Kidney epithelial cell (primary cell): Measurements from ENCODE around the gene PTPRE. TPM values are rescaled to one million over a fixed set of nuclear protein-coding genes. Genes with fewer than 3 reads are reported as not detected.

Experiments used
- DNase-seq: peaks from one replicate; pipeline ENCODE4 v3.0.0-alpha.2; 2010; ENCODE audit warnings: low read depth
- H3K27me3 ChIP-seq: 2 replicates; pipeline ENCODE4 v1.6.0; 2011; ENCODE audit warnings: low read length; ENCODE audit not compliant: control insufficient read depth, insufficient read depth
- H3K36me3 ChIP-seq: 2 replicates; pipeline ENCODE4 v1.5.1; 2011; ENCODE audit warnings: low read length; ENCODE audit not compliant: control insufficient read depth, insufficient read depth
- H3K4me3 ChIP-seq: 2 replicates; pipeline ENCODE4 v1.5.1; 2011; ENCODE audit warnings: low read depth, mild to moderate bottlenecking, control low read depth, low read length
- CTCF ChIP-seq: IDR thresholded peaks from 2 replicates; pipeline ENCODE4 v1.5.1; 2011; ENCODE audit warnings: mild to moderate bottlenecking, moderate library complexity, low read length, control low read depth, inconsistent platforms; ENCODE audit not compliant: insufficient read depth, poor library complexity, severe bottlenecking
- total RNA-seq: library from RNA; depleted of rRNA; stranded (reverse); fragments of >200 nt; gene quantifications from 2 replicates; pipeline ENCODE4 v1.2.3, GENCODE V29; 2015

PTPRE gene
- total RNA-seq, 1 donor from 2014 or later = 10.3 TPM

DNA sequence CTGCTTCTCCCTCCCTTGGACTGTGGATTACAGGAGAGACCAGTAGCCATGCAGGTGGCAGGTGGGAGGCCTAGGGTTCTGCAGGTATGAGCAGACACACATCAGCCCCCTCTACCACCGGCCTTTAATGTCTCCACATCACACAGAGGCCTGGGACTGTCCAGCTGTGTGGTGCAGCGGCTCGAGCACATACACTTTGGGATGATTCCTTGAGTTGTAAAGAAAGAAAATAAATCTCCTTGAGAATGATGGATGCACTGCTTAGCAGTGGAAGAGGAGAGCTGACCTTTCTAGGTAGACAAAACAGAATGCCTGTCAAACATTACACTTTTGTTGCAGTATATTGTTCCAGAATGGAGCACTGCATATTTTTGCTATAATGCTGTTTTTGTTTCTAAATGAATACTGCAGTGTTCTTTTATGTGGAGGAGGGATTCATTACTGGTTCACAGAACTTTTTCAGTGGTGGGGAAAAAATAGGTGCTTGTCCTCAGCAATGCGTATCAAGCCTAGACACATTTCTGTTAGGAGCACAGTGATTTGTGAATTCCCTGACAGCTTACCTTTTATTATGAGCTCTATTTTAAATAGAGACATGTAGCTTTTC lies 66.0 kb downstream of the PTPRE start:
- no peak for TF ChIP-seq CTCF
- no peak for DNase-seq
- H3K36me3 ChIP-seq = no peaks in the 10 kb centered on the region

DNA sequence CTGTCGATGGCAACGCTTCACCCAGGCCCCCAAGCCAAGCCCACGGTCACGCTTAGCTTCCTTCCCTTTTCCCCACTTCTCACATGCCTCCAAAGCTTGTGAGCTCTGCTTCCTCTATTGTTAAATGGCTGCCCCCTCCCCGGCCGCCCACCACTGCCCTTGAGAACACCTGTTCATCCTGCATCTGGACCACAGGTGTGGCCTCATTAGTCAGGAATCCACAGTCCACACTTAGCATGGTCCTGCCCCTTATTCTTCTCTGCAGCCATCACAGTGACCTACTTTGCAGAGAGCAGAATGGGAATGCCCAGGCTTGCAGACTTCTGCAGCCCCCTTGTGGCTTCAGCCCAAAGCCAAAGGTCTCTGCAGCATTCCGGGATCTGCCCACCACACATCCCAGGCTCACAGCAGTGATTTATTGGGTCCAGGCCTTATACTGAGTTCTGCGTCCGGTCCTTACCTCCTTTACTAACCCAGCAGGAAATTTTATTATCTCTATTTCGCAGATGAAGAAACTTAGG lies 66.9 kb downstream of the PTPRE start:
- Histone ChIP-seq H3K4me3 (no peak overlapping the region), H3K27me3 (no peaks in the 10 kb centered on the region), H3K36me3 (no peaks in the 10 kb centered on the region)
- no peak for DNase-seq
- TF ChIP-seq CTCF = peak; percentile 9

More for the DNA sequence above, 66.0 kb downstream of the PTPRE start:
- H3K4me3 ChIP-seq = no peak overlapping the region
- H3K27me3 ChIP-seq = no peaks in the 10 kb centered on the region

- Histone ChIP-seq H3K27me3 (no peaks in the 10 kb centered on the region), H3K4me3 (no peak overlapping the region), H3K36me3 (no peaks in the 10 kb centered on the region)
- TF ChIP-seq CTCF = no peak
- no peak for DNase-seq
These were observed 68.0 kb downstream of the PTPRE start for GRCh38 chr10:127974911-127975310.

DNA sequence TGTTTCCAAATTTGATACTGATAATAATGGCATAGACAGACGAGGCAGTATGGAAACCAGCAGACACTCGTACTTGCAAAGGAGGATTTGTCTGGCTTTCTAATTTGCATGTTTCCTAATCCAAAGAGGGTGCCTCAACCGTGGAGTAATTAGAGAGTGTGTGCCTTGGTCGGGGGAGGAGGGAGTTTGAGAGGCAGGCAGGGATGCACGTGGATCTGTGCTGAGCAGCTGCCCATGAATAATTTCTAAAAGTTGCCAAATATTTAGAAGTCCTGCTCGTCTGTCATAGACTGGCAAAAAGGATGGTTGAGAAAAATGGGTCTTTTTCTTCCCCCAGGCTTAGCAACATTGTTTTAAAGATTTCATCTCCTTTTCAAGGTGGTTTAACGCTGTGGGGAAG lies 69.4 kb downstream of the PTPRE start:
- DNase-seq = no peak
- Histone ChIP-seq H3K27me3 (no peaks in the 10 kb centered on the region), H3K4me3 (no peak overlapping the region), H3K36me3 (no peaks in the 10 kb centered on the region)
- no peak for TF ChIP-seq CTCF

GRCh38 chr10:127976701-127977356 lies 69.9 kb downstream of the PTPRE start:
- Histone ChIP-seq H3K36me3 (no peaks in the 10 kb centered on the region), H3K27me3 (no peaks in the 10 kb centered on the region), H3K4me3 (no peak overlapping the region)
- no peak for DNase-seq
- no peak for TF ChIP-seq CTCF
